K562 (cell line): ENCODE measurements around the gene DMBT1. TPM values are rescaled to one million over a fixed set of nuclear protein-coding genes. Genes with fewer than 3 reads are reported as not detected.

Experiments
- ARHGAP35 ChIP-seq: fragments of 450-650 bp; IDR thresholded peaks from 2 replicates; pipeline ENCODE4 v1.6.1; 2018; ENCODE audit not compliant: partially characterized antibody
- MCM3 ChIP-seq: fragments of 450-650 bp; IDR thresholded peaks from 2 replicates; pipeline ENCODE4 v1.6.1; 2016
- SMARCA5 ChIP-seq: fragments of 450-650 bp; IDR thresholded peaks from 2 replicates; pipeline ENCODE4 v1.6.1; 2016
- SPI1 ChIP-seq: IDR thresholded peaks from 2 replicates; pipeline ENCODE4 v1.6.1; 2011; ENCODE audit warnings: low read depth, low read length, control low read depth, borderline replicate concordance
- ZNF592 ChIP-seq: fragments of 450-650 bp; IDR thresholded peaks from 2 replicates; pipeline ENCODE4 v1.6.1; 2017; ENCODE audit warnings: antibody characterized with exemption, mild to moderate bottlenecking
- polyA plus RNA-seq, 8 experiments: library from polyadenylated mRNA; depleted of rRNA in 4 of 8; stranded (reverse) in 5 of 8; unstranded in 3 of 8; fragments of >200 nt; fragmentation: Nextera tagmentation in 2 of 8; fragmentation: Illumina TruSeq in 1 of 8; extraction: Ambion mirVana in 2 of 8; extraction: Trizol in 1 of 8; gene quantifications; 2 replicates each; pipeline versions ENCODE4 v1.2.1 to v1.2.3, GENCODE V29; 2011 to 2014; ENCODE audit warnings: inconsistent platforms in 1 of 8, missing spikeins in 1 of 8
- total RNA-seq, 7 experiments: library from RNA; depleted of rRNA in 6 of 7; stranded (reverse); fragments of >200 nt in 6 of 7; fragmentation: Illumina TruSeq in 2 of 7; extraction: Trizol in 2 of 7; gene quantifications; 2 replicates each; pipeline versions ENCODE4 v1.2.1 to v1.2.3, GENCODE V29; 2011 to 2021; ENCODE audit warnings: low replicate concordance in 1 of 7
- TF ChIP-seq, protein P1 (sequence below), 2 experiments: fragments of 450-650 bp; formaldehyde crosslinking in 1 of 2; IDR thresholded peaks; 2 replicates each; pipeline versions ENCODE4 v1.4.0 to v1.6.1; 2014 to 2020; ENCODE audit warnings: mild to moderate bottlenecking in 2 of 2, borderline replicate concordance in 1 of 2, low read depth in 1 of 2

DMBT1 gene
- total and polyA plus RNA-seq, 9 of the 15 experiments (the other 6 are each of a cell fraction or from before 2014, with no cell fraction given), result 0.01 to 0.07 TPM; not detected in 7

- TF ChIP-seq ZNF592 (no peak), ARHGAP35 (no peak), MCM3 (no peak), SPI1 (no peak), SMARCA5 (no peak)
- TF ChIP-seq, protein P1, sequence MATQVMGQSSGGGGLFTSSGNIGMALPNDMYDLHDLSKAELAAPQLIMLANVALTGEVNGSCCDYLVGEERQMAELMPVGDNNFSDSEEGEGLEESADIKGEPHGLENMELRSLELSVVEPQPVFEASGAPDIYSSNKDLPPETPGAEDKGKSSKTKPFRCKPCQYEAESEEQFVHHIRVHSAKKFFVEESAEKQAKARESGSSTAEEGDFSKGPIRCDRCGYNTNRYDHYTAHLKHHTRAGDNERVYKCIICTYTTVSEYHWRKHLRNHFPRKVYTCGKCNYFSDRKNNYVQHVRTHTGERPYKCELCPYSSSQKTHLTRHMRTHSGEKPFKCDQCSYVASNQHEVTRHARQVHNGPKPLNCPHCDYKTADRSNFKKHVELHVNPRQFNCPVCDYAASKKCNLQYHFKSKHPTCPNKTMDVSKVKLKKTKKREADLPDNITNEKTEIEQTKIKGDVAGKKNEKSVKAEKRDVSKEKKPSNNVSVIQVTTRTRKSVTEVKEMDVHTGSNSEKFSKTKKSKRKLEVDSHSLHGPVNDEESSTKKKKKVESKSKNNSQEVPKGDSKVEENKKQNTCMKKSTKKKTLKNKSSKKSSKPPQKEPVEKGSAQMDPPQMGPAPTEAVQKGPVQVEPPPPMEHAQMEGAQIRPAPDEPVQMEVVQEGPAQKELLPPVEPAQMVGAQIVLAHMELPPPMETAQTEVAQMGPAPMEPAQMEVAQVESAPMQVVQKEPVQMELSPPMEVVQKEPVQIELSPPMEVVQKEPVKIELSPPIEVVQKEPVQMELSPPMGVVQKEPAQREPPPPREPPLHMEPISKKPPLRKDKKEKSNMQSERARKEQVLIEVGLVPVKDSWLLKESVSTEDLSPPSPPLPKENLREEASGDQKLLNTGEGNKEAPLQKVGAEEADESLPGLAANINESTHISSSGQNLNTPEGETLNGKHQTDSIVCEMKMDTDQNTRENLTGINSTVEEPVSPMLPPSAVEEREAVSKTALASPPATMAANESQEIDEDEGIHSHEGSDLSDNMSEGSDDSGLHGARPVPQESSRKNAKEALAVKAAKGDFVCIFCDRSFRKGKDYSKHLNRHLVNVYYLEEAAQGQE (IDR thresholded peaks at IDR 0.05; ENCODE audit: borderline replicate concordance), result no peak
- TF ChIP-seq, protein P1 (CRISPR knock-in tag; IDR thresholded peaks at IDR 0.05; ENCODE audit: low read depth), result no peak
These were observed 5.1 kb upstream of the DMBT1 start (continued) for GRCh38 chr10:122555442-122555841.
